Measurements from ENCODE around the gene THSD4.

THSD4 gene

DNA sequence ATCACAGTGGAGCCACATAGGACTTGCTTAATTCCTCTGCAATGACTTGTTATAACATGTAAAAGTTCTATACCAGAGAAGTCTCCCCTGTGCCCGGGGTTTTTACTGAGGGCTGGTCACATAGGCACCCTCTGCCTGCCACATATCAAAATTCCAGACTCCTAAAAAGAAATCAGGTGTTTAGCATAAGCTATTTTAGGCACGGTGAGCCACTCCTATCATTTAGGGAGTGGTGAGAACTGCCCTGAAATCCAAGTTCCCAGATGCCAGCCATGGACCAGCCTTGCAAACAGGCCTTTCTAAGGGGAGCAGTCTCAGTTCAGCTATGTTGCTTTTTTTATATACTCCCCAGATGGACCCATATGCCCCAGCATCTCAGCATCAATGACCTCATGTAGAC lies 130.3 kb downstream of the THSD4 start:
- Histone ChIP-seq H3K79me2 (ENCODE audit: low read length) (no peaks in the 10 kb centered on the region), H3F3A (ENCODE audit: insufficient read depth, low read length) (no peaks in the 10 kb centered on the region), H3K9me2 (replicated peaks; ENCODE audit: insufficient read depth, low read length) (no peaks in the 10 kb centered on the region), H3K4me3 (ENCODE audit: low read length) (no peak overlapping the region), H3K4me2 (ENCODE audit: low read depth, low read length) (no peak overlapping the region), H4K20me1 (ENCODE audit: insufficient read depth, low read length) (no peaks in the 10 kb centered on the region), H2AFZ (ENCODE audit: low read length) (no peak overlapping the region), H3K9ac (ENCODE audit: low read length) (no peak overlapping the region), H3K36me3 (replicated peaks; ENCODE audit: insufficient read depth, low read length) (no peaks in the 10 kb centered on the region), H3K9me3 (replicated peaks; ENCODE audit: insufficient read depth, low read length) (no peaks in the 10 kb centered on the region), H3K27ac (ENCODE audit: low read length) (no peak overlapping the region), H3K4me1 (ENCODE audit: low read length) (no peaks in the 10 kb centered on the region), H3K27me3 (replicated peaks; ENCODE audit: insufficient read depth, low read length) (no peaks in the 10 kb centered on the region)
- DNase-seq, result no peak
- TF ChIP-seq EZH2 (optimal IDR thresholded peaks at IDR 0.05; ENCODE audit: low read depth, low read length) (no peak), EZH2phosphoT487 (IDR thresholded peaks at IDR 0.05; ENCODE audit: low read length) (no peak)
- TF ChIP-seq, protein P1, sequence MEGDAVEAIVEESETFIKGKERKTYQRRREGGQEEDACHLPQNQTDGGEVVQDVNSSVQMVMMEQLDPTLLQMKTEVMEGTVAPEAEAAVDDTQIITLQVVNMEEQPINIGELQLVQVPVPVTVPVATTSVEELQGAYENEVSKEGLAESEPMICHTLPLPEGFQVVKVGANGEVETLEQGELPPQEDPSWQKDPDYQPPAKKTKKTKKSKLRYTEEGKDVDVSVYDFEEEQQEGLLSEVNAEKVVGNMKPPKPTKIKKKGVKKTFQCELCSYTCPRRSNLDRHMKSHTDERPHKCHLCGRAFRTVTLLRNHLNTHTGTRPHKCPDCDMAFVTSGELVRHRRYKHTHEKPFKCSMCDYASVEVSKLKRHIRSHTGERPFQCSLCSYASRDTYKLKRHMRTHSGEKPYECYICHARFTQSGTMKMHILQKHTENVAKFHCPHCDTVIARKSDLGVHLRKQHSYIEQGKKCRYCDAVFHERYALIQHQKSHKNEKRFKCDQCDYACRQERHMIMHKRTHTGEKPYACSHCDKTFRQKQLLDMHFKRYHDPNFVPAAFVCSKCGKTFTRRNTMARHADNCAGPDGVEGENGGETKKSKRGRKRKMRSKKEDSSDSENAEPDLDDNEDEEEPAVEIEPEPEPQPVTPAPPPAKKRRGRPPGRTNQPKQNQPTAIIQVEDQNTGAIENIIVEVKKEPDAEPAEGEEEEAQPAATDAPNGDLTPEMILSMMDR (IDR thresholded peaks at IDR 0.05; ENCODE audit: low read length), result no peak

DNA sequence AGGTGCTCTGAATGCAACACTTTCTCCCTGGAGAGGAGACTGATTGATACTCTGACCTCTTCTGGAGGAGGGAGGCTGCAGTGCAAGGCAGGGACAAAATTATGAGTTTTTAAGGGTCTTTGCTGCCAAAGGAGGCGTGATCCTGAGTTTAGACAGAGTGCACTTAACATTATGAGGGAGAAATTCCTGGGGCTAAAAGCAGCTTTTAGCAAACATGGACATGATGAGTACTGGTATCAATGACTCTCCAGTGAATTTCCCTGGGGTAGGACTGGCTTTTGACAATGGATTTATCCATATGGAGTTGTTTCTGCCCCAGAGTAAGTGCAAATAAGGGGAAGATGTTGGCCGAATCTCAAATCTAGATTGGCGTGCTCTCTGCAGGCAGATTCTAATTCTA lies 133.1 kb downstream of the THSD4 start:
- DNase-seq, result no peak
- Histone ChIP-seq H3K27ac (ENCODE audit: low read length) (no peak overlapping the region), H2AFZ (ENCODE audit: low read length) (no peak overlapping the region), H3K9me3 (replicated peaks; ENCODE audit: insufficient read depth, low read length) (no peaks in the 10 kb centered on the region), H3K4me3 (ENCODE audit: low read length) (no peak overlapping the region), H3K4me1 (ENCODE audit: low read length) (no peaks in the 10 kb centered on the region), H4K20me1 (ENCODE audit: insufficient read depth, low read length) (no peaks in the 10 kb centered on the region), H3K9me2 (replicated peaks; ENCODE audit: insufficient read depth, low read length) (no peaks in the 10 kb centered on the region), H3K79me2 (ENCODE audit: low read length) (no peaks in the 10 kb centered on the region), H3K36me3 (replicated peaks; ENCODE audit: insufficient read depth, low read length) (no peaks in the 10 kb centered on the region), H3F3A (ENCODE audit: insufficient read depth, low read length) (no peaks in the 10 kb centered on the region), H3K9ac (ENCODE audit: low read length) (no peak overlapping the region), H3K4me2 (ENCODE audit: low read depth, low read length) (no peak overlapping the region), H3K27me3 (replicated peaks; ENCODE audit: insufficient read depth, low read length) (no peaks in the 10 kb centered on the region)
- TF ChIP-seq EZH2phosphoT487 (IDR thresholded peaks at IDR 0.05; ENCODE audit: low read length) (no peak), EZH2 (optimal IDR thresholded peaks at IDR 0.05; ENCODE audit: low read depth, low read length) (no peak)
- TF ChIP-seq, protein P1 (IDR thresholded peaks at IDR 0.05; ENCODE audit: low read length), result no peak

DNA sequence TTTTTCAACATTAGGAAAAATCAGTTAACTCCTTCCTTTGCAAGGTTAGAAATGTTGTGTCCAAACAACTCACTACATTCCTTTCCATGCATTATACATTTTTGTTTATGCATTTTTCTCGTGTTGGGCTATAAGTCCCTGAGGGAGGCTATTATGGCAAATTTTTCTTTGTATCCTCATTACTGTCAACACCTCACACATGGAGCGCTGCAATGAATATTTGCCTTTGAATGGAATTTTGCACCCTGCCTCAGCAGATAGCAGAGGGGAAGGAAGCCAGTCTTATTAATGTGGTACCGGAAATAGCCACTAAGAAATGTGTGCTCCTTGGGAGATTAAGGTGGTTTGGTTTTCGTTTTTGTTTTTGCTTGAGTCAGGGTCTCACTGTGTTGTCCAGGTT lies 134.7 kb downstream of the THSD4 start:
- H3K9me2 ChIP-seq (replicated peaks; ENCODE audit: insufficient read depth, low read length), result no peaks in the 10 kb centered on the region
- H3K4me3 ChIP-seq (ENCODE audit: low read length), result no peak overlapping the region
- no peak for DNase-seq
- H3F3A ChIP-seq (ENCODE audit: insufficient read depth, low read length), result no peaks in the 10 kb centered on the region
- no peaks in the 10 kb centered on the region for H3K4me1 ChIP-seq (ENCODE audit: low read length)
- no peak overlapping the region for H2AFZ ChIP-seq (ENCODE audit: low read length)
- H4K20me1 ChIP-seq (ENCODE audit: insufficient read depth, low read length), result no peaks in the 10 kb centered on the region
- no peak overlapping the region for H3K27ac ChIP-seq (ENCODE audit: low read length)
- TF ChIP-seq EZH2phosphoT487 (IDR thresholded peaks at IDR 0.05; ENCODE audit: low read length) (no peak), EZH2 (optimal IDR thresholded peaks at IDR 0.05; ENCODE audit: low read depth, low read length) (no peak)
- TF ChIP-seq, protein P1 (IDR thresholded peaks at IDR 0.05; ENCODE audit: low read length), result no peak
- no peak overlapping the region for H3K9ac ChIP-seq (ENCODE audit: low read length)
- no peak overlapping the region for H3K4me2 ChIP-seq (ENCODE audit: low read depth, low read length)
- no peaks in the 10 kb centered on the region for H3K79me2 ChIP-seq (ENCODE audit: low read length)
- H3K36me3 ChIP-seq (replicated peaks; ENCODE audit: insufficient read depth, low read length), result no peaks in the 10 kb centered on the region
- no peaks in the 10 kb centered on the region for H3K9me3 ChIP-seq (replicated peaks; ENCODE audit: insufficient read depth, low read length)
- no peaks in the 10 kb centered on the region for H3K27me3 ChIP-seq (replicated peaks; ENCODE audit: insufficient read depth, low read length)

Data from MM.1S (cell line).